ENCODE measurements around the gene DMD.

GRCh38 chrX:31706466-31706865 is 1504.9 kb downstream of the DMD start:
- TF ChIP-seq CTCF (conservative IDR thresholded peaks at IDR 0.05; ENCODE audit: low read length) (no peak), EZH2phosphoT487 (IDR thresholded peaks at IDR 0.05; ENCODE audit: borderline replicate concordance) (no peak)
